Activated CD4-positive, CD25-positive, alpha-beta regulatory T cell (primary cell): ENCODE measurements around the gene DEFB112.

Experiments used
- DNase-seq, 4 experiments: peaks; one replicate each; lab custom pipeline; 2025; lab: John Stamatoyannopoulos, UW

DEFB112 gene

DNA sequence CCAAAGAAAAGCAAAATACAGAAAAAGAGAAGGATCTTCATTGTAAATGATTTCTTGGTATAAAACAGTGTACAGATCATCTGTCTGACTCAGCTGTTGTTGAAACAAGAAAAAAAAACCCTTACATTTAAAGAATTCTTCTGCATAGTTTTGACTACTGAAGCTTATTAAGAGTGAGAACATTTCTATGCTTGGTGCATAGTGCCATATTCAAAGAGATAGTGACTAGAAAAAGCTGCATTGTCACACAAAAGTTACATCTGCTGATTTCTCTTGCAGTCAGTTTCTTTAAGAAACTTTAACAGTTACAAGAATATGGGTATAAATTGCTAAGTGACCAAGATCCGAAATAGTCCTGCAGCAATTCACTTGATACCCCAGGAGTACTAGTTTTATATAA, at the start of gene DEFB112:
TSS of gene DEFB112 (minus strand) at position 101 of the 400 bp plus-strand sequence. CDS start at position 41, 60 bp downstream.
- DNase-seq: no peak

DNA sequence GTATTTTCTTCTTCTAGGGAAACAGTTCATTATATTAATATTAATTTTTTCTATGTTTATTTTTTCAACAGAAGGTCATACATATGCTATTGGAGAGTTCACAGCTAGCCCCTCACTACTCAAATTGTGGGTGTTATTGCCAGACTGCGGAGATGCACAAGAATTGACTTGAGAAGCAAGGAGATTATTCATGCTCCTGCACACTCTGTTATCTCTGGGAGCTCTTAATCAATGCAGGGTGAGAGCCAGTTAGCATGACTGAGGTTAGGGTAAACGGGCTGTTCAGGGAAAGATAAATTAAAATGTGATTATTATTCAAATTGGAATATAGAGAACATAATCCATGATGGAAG, 48.9 kb upstream of the DEFB112 start:
- DNase-seq: no peak

GRCh38 chr6:50097966-50098640, 48.4 kb upstream of the DEFB112 start:
- DNase-seq: no peak

GRCh38 chr6:50096296-50096695, 46.6 kb upstream of the DEFB112 start:
- DNase-seq: no peak

GRCh38 chr6:50093938-50094272, 44.2 kb upstream of the DEFB112 start:
- no peak for DNase-seq

DNA sequence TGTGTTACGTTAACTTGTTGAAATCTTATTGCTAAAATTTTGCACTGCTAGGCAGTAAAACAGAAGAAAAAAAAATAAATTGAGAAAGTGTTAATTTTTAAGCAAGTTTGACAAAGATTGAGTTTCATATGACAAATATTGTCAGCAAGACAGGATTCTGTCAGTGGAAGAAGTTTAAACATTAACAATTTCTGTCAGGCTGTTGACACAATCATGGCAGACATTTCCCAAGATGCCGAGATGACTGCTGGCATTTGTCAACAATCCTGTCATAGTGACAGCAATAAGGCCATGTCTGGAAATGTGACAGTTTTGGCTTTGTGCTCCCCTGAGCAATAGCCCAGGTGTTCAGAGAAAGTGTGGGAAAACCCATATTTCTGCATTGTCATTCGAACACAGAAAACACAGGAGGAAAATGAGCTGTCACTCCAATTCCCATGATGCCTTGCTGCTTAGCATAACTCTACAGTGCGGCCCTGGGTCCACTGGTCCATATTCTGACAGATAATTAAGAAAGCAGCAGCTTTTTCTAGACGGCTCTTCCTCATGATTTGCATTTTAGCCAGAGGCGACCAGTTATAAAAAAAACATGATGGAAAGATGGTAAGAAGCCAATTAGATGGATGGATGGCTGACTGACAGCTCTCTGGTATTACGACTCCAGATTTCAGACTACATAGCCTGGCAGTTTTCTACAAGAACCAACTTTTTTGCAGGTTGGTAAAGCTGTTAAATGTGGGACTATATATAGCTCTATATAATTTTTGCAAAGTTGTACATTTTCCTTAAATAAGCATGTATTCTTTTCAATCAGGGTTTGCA, 43.6 kb upstream of the DEFB112 start:
- DNase-seq: no peak

GRCh38 chr6:50091641-50092040, 41.9 kb upstream of the DEFB112 start:
- DNase-seq: no peak

GRCh38 chr6:50089911-50090310, 40.2 kb upstream of the DEFB112 start:
- DNase-seq: no peak

DNA sequence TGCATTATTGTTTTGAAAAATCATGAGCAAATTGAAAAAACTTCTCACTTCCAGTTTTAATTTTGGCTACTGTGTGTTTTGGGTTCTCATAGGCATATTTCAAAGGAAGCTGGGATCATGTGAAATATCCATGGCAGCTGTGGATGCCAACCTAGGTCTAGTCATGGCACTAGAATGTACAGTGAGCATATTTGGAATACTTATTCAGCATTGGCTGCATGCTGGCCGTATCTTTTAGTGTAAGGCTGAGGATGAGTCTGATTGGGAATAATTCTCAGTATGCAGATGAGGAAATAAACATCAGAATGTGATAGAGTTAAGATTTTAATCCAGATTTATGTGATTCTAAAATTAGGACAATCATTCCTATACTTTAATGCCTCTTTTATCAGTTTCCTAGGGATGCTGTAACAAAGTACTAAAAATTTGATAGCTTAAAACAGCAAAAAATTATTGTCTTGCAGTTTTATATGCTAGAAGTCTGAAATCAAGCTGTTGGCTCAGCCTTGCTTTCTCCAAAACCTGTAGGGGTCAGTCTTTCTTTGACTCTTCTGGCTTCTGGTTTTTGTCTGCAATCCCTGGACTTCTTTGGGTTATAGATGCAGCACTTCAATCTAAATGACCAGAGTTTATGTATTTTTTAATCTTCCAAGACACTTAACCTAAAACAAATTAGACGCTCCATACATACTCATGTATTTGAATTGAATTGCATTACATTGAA, 37.7 kb upstream of the DEFB112 start:
- DNase-seq: no peak

DNA sequence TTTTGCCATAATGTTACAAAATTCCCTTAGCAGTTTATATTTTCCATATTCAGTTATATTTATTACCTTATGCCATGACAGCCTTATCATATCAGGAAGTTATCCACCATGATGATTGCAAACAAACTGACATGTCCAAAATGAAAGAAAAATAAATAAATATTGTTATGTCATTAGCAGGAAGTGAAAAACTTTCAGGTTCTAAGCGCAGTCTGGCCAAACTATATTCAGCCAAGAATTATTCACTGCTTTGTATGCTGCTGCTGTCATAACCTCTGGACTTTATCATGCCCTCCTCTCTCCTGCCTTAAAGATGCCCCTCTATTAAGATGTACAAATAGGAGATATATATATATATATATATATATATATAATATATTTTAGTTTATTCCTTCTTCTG, 27.7 kb upstream of the DEFB112 start:
- DNase-seq: no peak

DNA sequence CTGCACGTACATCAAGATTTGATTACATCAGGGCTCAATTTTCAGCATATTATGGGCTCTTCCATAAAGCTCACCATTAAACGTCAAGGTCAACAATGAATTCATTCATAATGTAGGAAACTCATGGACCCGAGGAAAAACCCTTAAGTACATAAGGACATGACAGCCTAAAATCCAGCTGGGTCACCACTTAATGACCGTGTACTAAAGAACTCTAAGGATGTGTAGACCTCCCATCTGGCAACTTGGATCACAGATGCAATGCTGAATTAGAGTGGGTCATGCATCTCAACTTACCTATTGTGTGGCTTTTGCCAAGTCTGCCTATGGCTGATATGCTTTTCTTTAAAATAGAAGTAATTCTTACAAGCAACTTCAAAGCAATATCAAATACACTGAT, 26.7 kb upstream of the DEFB112 start:
- DNase-seq: no peak

DNA sequence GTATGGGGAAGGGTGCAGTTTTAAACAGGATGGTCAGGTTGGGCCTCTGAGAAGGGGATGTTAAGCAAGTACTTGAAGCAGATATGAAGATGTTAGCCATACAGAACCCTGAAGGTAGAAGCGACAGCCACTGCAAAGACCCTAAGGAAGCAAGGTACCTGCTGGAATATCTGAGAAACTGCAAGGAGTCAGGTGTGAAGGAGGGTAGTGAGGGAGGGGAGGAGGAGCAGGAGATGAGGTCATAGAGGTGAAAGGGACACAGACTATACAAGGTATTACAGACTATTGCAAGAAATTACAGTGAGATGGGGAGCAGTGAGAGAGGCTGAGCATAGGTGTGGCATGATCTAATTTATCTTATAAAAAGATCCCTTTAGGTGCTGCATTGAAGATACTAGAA, 22.2 kb upstream of the DEFB112 start:
- no peak for DNase-seq

DNA sequence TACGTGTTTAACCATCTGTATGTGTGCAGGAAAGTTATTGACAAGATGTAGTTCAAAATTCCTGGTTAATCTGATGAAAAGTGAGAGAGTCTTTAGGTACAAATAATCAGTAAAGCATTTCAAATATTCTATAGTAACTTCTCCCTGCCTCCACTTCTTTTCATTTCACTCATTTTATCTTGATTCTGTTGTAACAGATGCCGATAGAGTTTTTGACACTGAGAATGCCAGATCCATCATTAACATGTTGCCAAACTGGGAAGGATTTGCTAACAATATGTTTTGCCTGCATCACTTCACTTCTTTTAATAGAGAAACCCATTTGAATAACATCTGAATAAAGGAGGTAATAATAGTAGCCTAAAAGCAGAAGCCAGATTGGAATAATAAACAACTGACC, 20.4 kb upstream of the DEFB112 start:
- no peak for DNase-seq

DNA sequence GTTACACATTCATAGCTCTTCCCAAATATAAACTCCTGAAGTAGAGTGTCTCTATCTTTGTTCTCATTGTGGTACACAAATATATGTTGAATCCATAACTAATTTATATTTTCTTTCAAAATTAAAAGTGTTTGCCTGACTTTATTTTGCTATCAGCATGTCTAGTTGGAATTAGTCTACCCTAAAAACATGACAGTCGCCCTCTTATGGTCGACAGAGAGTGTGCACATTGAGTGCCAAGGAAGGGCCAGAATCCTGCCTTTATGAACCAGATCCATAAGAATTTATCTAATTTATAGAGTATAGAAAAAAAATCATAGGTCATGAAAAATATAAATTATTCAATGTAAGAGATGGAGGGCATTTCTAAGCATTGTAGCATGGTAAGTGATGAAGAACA, 12.3 kb upstream of the DEFB112 start:
- no peak for DNase-seq

DNA sequence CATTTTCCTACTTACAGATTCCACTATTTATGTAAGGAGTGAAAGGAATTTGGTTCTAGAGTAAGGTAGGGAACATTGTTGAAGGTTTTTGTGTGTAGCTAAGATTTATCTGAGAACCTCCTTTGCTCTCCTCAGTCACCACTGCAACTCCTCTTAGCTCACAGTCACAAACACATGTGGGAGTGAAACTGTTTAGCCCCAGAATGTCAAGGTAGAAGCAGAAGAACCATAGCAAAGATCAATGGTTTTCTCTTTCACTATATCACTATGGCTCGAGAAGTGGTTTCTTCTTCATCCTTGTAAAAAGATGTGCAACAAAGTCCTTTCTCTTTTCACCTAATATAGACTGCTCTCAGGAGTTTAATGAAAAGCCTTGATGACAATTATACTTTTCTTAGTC, 6.5 kb upstream of the DEFB112 start:
- DNase-seq: no peak

GRCh38 chr6:50047026-50047425, 2.7 kb downstream of the DEFB112 start:
- DNase-seq: no peak

- DNase-seq: no peak
Observed at GRCh38 chr6:50030777-50031562, 18.8 kb downstream of the DEFB112 start.

DNA sequence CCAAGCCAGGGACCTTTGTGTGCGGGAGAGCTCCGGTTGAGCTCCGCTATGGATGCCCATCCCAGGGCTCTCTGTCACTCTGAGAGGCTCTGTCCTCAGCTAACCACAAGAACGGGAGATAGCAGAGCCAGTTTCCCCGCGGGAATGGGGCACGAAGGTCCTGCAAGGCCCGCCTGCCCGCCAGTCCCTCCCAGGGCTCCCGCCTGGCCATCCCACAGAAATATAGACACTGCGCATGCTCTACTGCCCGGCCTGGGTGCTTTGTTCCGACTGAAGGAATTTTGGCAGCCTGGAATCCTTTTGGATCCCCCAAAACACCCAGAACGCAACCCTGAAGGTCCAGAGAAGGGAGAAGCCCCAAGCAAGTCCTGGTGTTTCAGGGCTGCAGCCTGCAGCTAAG, 19.4 kb downstream of the DEFB112 start:
- DNase-seq: no peak

DNA sequence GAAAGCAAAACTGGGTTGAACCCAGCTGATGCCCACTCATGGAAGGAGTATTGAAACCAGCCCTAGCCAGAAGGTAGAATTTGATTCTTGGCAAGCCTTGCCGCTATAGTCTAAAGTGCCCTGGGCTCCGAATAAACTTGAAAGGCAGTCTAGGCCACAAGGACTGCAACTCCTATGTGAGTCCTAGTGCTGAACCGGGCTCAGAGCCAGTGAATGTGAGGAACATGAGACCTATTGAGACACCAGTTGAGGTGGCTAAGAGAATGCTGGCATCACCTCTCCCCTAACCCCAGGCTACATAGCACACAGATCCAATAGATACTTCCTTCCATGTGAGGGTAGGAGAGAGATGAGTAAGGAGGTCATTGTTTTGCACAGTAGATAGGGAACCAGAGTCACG, 24.5 kb downstream of the DEFB112 start:
- DNase-seq: no peak

GRCh38 chr6:50021894-50022293, 27.8 kb downstream of the DEFB112 start, which contains the start of gene DEFB110:
Gene DEFB110, minus strand, starts transcription at chr6:50021994. Its CDS starts 59 bp downstream, at chr6:50021935.
- DNase-seq: no peak

- no peak for DNase-seq
Observed at GRCh38 chr6:50007819-50008218, 41.9 kb downstream of the DEFB112 start.

DNA sequence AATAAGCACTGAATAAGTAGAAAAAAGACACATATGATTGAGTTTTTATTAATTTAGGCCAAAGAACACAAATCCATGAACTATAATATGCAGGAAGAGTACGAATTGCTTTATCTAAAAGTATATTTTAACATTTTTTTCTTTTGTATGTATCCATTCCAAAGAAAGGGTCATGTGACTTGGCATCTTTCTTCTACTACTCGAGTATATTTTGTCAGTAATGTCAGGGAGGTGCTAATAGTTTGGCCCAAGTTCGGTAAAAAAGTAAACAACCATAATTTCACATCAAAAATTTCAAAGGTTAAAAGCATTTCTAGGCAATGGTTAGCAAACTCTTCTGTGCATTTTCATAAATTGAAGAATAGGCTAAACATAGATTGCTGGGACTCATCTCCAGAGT, 46.6 kb downstream of the DEFB112 start:
- no peak for DNase-seq
